RWPE2 (cell line): ENCODE results near the gene EFCAB9.

Experiments used
- ATAC-seq: fragments of 200-7000 bp; cut with Tn5 transposase; 3 replicates; pipeline ENCODE4 v1.9.1; 2021; ENCODE audit warnings: low read depth
- DNase-seq: peaks from one replicate; pipeline ENCODE4 v3.0.0-alpha.2; 2020; ENCODE audit warnings: low spot score
- H3K27ac ChIP-seq: fragments of 450-650 bp; 2 replicates; pipeline ENCODE4 v1.5.1; 2017; ENCODE audit warnings: mild to moderate bottlenecking; ENCODE audit not compliant: poor library complexity, severe bottlenecking
- H3K27me3 ChIP-seq: fragments of 250-450 bp; sonication (Bioruptor Pico); 2 replicates; pipeline ENCODE4 v1.5.1; 2021; ENCODE audit warnings: mild to moderate bottlenecking, moderate library complexity; ENCODE audit not compliant: insufficient read depth, poor library complexity, severe bottlenecking
- H3K36me3 ChIP-seq: fragments of 250-450 bp; sonication (Bioruptor Pico); 2 replicates; pipeline ENCODE4 v1.5.1; 2020; ENCODE audit warnings: low read depth, mild to moderate bottlenecking, moderate library complexity
- H3K4me1 ChIP-seq: fragments of 250-450 bp; sonication (Bioruptor Pico); 2 replicates; pipeline ENCODE4 v1.5.1; 2021; ENCODE audit warnings: mild to moderate bottlenecking, moderate library complexity; ENCODE audit not compliant: insufficient read depth, poor library complexity, severe bottlenecking
- H3K4me3 ChIP-seq: fragments of 250-450 bp; sonication (Bioruptor Pico); 2 replicates; pipeline ENCODE4 v1.5.1; 2021; ENCODE audit warnings: mild to moderate bottlenecking, moderate library complexity; ENCODE audit not compliant: severe bottlenecking
- H3K9me3 ChIP-seq: fragments of 250-450 bp; sonication (Bioruptor Pico); 2 replicates; pipeline ENCODE4 v1.5.1; 2021; ENCODE audit warnings: mild to moderate bottlenecking, moderate library complexity; ENCODE audit not compliant: severe bottlenecking
- TF ChIP-seq, protein P1 (sequence below): fragments of 450-650 bp; IDR thresholded peaks from one replicate; pipeline ENCODE4 v1.5.1; 2017; ENCODE audit warnings: mild to moderate bottlenecking, moderate library complexity; ENCODE audit not compliant: poor library complexity, severe bottlenecking

EFCAB9 gene

DNA sequence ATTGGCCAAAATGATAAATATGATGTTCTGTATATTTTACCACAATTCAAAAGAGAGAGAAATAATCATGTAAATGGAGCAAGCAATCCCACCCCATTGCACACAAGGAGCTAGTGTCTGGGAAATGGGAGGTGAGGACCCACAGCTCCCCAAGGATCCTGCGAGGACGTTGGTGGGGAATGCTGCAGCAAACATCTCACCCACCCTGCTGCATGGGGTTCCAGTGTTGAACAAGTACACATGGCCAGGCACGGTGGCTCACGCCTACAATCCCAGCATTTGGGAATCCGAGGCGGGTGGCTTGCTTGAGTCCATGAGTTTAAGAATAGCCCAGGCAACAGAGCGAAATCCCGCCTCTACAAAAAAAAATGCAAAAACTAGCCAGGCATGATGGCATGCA lies 35.0 kb upstream of the EFCAB9 start:
- Histone ChIP-seq H3K4me3 (no peak overlapping the region), H3K4me1 (no peaks in the 10 kb centered on the region), H3K9me3 (no peaks in the 10 kb centered on the region), H3K27me3 (no peaks in the 10 kb centered on the region), H3K27ac (no peak overlapping the region), H3K36me3 (peaks cover 23% of the 10 kb centered on the region)
- TF ChIP-seq, protein P1, sequence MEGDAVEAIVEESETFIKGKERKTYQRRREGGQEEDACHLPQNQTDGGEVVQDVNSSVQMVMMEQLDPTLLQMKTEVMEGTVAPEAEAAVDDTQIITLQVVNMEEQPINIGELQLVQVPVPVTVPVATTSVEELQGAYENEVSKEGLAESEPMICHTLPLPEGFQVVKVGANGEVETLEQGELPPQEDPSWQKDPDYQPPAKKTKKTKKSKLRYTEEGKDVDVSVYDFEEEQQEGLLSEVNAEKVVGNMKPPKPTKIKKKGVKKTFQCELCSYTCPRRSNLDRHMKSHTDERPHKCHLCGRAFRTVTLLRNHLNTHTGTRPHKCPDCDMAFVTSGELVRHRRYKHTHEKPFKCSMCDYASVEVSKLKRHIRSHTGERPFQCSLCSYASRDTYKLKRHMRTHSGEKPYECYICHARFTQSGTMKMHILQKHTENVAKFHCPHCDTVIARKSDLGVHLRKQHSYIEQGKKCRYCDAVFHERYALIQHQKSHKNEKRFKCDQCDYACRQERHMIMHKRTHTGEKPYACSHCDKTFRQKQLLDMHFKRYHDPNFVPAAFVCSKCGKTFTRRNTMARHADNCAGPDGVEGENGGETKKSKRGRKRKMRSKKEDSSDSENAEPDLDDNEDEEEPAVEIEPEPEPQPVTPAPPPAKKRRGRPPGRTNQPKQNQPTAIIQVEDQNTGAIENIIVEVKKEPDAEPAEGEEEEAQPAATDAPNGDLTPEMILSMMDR: no peak
- no peak for ATAC-seq
- no peak for DNase-seq

DNA sequence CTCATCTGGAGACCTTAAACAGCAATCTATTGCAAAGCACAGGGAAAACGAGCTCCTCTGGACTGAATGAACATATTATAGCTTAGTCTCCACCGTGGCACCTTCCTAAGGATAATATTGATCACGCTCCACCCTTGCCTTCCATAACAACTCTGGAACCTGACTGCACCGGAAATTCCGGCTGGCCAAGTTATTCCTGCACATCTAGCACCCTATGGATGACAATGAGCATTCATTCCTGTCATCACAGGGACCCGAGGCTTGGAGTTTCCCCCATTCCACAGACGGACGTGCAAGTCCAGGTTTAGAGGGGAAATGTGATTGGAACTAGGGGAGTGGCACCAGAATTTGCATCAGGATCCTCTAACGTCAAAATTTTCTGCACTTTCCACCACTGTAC lies 33.5 kb upstream of the EFCAB9 start:
- ATAC-seq (no peak), DNase-seq (no peak)
- Histone ChIP-seq H3K27ac (no peak overlapping the region), H3K9me3 (no peaks in the 10 kb centered on the region), H3K4me3 (no peak overlapping the region), H3K36me3 (peaks cover 14% of the 10 kb centered on the region), H3K4me1 (no peaks in the 10 kb centered on the region), H3K27me3 (no peaks in the 10 kb centered on the region)
- TF ChIP-seq, protein P1: no peak

DNA sequence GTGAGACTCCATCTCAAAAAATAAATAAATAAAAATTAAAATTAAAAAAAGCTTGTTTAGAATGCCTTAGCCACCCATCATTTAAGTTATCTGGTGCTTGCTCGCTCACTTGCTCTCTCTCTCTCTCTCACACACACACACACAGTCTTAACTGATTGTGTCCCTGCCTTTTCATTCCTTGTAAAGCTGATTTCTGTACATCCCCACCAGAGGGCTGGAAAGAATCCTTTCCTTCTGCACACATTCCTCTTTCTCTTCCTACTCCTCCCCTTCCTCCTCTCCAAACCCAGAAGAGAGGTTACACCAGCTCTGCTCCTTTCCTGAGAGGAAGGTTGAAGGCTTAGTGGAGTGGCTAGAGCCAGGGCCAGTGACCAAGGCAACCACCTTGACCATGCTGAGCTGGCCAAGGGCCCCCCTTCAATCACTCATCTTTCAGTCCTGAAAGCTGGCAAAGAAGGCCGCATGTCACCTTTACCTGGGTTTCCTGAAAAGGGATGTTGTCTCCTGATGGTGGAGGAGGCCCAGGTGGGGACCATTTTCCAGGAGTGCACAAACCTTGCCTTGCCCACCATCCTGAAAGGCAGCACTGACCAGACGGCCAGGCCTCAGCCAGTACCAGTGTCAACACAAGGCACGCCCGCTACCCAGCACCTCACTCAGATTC lies 31.5 kb upstream of the EFCAB9 start:
- DNase-seq: no peak
- ATAC-seq: peak; percentile 37; the same call in 2 of the 3 replicates
- Histone ChIP-seq H3K27me3 (no peaks in the 10 kb centered on the region), H3K4me3 (no peak overlapping the region), H3K4me1 (no peaks in the 10 kb centered on the region), H3K36me3 (no peaks in the 10 kb centered on the region), H3K27ac (no peak overlapping the region), H3K9me3 (no peaks in the 10 kb centered on the region)
- TF ChIP-seq, protein P1: no peak

DNA sequence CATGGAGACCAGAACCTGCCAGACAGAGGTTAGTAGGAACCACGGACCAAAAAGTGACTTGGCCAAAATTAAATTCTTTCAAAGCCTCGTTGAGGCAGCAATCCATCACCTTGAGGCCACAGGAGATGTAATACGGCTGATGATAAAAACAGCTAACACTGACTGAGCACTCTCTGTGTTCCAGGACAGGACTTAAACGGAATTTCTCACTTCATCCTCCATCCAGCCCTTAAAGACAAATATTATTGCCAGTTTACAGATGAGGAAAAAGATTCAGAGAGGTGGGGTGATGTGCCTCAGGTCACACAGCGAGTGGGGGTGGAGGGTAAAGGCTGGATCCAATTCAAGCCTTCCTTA lies 31.0 kb upstream of the EFCAB9 start:
- H3K9me3 ChIP-seq: no peaks in the 10 kb centered on the region
- DNase-seq (no peak), ATAC-seq (no peak)
- TF ChIP-seq, protein P1: no peak
- no peak overlapping the region for H3K27ac ChIP-seq
- H3K36me3 ChIP-seq: no peaks in the 10 kb centered on the region
- H3K4me3 ChIP-seq: no peak overlapping the region
- H3K4me1 ChIP-seq: no peaks in the 10 kb centered on the region
- H3K27me3 ChIP-seq: no peaks in the 10 kb centered on the region

DNA sequence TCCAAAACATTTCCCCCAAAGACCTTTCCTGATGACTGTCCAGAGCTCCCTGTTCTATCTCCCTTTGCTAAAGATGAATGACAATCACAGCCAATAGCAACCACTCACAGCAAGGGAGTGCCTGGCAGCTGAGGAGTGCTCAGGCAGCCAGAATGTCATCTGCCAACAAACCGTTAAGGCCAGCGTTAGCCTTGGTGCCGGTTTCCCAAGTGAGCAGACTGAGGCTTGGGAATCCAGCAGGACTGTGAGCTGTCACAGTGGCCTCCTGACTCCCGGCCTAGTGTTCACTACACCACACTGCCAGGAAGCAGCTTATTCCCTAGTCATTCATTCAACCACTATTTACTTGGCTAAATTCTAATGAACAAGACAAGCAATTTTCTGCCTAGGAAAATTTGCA lies 30.6 kb upstream of the EFCAB9 start:
- Histone ChIP-seq H3K4me1 (no peaks in the 10 kb centered on the region), H3K27me3 (no peaks in the 10 kb centered on the region), H3K9me3 (no peaks in the 10 kb centered on the region), H3K36me3 (no peaks in the 10 kb centered on the region), H3K27ac (no peak overlapping the region), H3K4me3 (no peak overlapping the region)
- TF ChIP-seq, protein P1: no peak
- DNase-seq (no peak), ATAC-seq (no peak)
